ENCODE data around the gene SLC17A3.

- TF ChIP-seq EZH2 (IDR thresholded peaks at IDR 0.05; ENCODE audit: insufficient read depth, poor library complexity, severe bottlenecking): no peak
- no peak for TF ChIP-seq EZH2phosphoT487 (IDR thresholded peaks at IDR 0.05; ENCODE audit: insufficient read depth, low read depth)
Observed at GRCh38 chr6:25830458-25830857, 43.6 kb downstream of the SLC17A3 start.

Measured in GM23248 (cell line).